ENCODE results near the gene CHPF. TPM values are rescaled to one million over a fixed set of nuclear protein-coding genes. Genes with fewer than 3 reads are reported as not detected.

The CHPF gene
- total RNA-seq, 4 donors from 2014 or later: 7.8 to 41.6 (median 24.7) TPM

GRCh38 chr2:219576505-219577388 is 33.1 kb upstream of the CHPF start:
- TF ChIP-seq CTCF (IDR thresholded peaks at IDR 0.05; ENCODE audit: low read depth): no peak

- no peak for TF ChIP-seq CTCF (IDR thresholded peaks at IDR 0.05; ENCODE audit: low read depth)
Observed at GRCh38 chr2:219575566-219576504, 32.2 kb upstream of the CHPF start.

- no peak for TF ChIP-seq CTCF (IDR thresholded peaks at IDR 0.05; ENCODE audit: low read depth)
Observed at GRCh38 chr2:219574484-219575311, 31.1 kb upstream of the CHPF start.

GRCh38 chr2:219573166-219573565 is 29.6 kb upstream of the CHPF start:
- no peak for TF ChIP-seq CTCF (IDR thresholded peaks at IDR 0.05; ENCODE audit: low read depth)

GRCh38 chr2:219572237-219573001 is 28.8 kb upstream of the CHPF start, which contains the start of gene INHA:
Gene INHA (plus strand): TSS chr2:219572310. CDS start chr2:219572375, 65 bp downstream.
- no peak for TF ChIP-seq CTCF (IDR thresholded peaks at IDR 0.05; ENCODE audit: low read depth)
